HK-2 (cell line): Measurements from ENCODE around the gene EHD4.

Experiments
- DNase-seq: peaks from one replicate; pipeline ENCODE4 v3.0.0-alpha.2; 2018; ENCODE audit not compliant: unreplicated experiment

The EHD4 gene

DNA sequence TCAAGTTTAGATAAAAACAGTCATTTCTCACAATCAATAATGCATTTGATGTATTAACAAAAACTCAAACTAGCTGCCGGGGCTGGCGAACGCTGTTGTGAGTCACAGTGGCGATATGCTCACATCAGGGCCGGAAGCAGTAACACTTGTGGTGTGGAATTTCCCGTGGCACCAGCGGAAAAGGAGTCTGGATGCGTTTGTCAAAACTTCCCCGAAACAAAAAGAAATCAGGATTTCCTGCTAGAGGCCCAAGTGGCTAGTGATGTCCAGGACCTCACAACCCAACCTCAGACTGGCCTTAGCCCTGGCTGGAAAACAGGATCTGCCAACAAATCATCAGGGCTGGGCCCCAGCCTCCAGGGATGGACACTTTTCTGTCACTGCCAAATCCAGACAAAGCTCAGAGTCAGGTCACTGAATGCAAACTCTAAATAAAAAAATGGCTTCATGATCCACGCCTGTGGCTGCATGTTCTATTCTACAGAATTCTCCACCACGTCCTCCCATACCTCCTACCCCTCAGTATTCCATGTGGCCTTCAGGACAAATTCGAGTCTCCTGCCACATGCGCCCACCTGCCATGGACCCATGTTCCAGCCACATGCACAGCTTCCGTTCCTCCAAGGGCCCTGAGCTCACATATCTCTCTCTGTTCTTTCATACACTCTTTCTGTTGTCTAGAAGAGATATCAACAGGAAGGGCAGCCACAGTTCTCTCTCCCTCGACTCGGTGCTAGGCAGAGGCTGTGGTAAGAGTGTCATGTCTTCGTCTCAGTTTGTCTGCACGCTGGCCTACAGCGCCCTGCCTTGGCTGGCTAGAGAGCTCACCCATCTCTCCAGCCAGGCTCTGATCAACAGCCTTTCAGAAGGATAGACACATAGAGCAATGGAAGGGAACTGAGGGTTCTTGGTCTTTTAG, 35.4 kb downstream of the EHD4 start:
- no peak for DNase-seq

- DNase-seq = no peak
Measured at GRCh38 chr15:41936155-41936554, 36.2 kb downstream of the EHD4 start.

- no peak for DNase-seq
Measured at GRCh38 chr15:41935566-41936020, 36.8 kb downstream of the EHD4 start.

DNA sequence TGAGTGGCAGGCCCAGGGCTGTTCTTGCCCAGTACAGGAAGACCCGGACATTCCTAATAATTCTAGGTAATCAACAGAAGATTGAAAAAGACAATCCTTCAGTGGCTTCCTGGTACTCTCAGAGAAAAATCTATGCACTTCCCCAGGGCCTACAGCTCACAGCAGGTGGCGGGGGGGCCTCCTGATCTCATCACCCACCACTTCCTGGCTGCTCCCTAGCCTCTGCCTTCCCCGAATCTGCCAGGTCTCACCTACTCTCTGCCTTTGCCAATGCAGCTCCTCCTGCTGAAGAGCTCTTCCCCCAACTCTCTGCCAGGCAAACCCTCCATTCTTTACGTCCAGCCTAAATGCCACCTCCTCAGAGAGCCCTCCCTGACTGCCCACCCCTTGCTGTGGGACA, 37.5 kb downstream of the EHD4 start:
- DNase-seq = no peak

DNA sequence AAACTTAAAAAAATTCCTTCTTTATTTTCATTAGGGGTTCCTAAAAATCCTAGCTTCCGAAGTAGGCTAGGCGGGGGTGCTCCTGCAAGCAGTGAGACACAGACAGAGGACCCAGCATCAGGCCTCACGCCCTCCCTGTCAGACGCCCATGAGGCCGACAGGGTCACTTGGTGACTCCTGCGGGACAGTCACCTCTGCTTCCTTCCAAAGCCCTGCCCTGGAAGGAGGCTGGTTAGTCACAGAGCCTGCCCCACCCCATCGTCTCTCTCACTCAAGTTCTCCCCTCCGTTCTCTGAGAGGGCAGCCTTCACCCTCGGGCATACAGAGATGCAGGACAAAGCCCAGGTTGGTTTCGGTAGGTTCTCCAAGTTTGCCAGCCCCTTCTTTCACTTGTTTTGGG, 38.6 kb downstream of the EHD4 start:
- DNase-seq = peak; percentile 33

DNA sequence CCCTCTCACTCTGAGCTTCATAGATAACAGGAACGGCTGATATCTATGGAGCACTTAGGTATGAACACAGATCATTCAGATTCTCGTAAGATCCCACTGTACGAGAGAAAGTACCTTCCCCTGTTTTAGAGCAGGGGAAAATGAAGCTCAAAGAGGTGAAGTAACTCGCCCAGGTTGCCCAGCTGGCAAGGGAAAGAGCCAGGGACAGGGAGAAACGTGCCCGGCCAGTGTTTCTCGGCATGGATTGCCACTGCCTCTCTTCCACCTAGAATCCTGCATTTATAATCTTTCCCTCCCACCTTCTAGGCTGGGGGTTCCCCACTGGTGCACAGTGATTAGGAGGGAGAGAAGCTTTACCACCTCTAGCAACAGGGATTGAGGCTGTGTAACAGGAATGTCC, 39.0 kb downstream of the EHD4 start:
- DNase-seq = no peak

GRCh38 chr15:41932511-41933289, 39.7 kb downstream of the EHD4 start:
- no peak for DNase-seq

- DNase-seq = no peak
Measured at GRCh38 chr15:41932101-41932500, 40.3 kb downstream of the EHD4 start.

DNA sequence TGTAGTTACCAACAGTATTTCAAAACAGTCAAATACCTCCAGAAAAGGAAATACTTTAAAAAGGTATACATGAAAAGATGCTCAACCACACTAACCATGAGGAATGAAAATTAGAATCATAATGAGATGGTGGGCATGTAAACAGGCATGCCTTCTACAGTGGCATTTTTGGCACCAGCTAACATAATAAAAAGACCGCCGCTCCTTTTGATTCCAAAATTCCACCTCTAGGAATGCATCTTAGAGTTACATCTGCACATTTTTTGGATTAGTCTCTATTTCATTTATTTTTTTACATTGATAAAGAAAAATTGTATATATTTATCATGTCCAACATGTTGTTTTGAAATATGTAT, 41.5 kb downstream of the EHD4 start:
- DNase-seq = no peak

- peak; percentile 25 for DNase-seq
Measured at GRCh38 chr15:41930221-41930866, 42.0 kb downstream of the EHD4 start.

- DNase-seq = no peak
Measured at GRCh38 chr15:41928637-41929620, 43.4 kb downstream of the EHD4 start.

DNA sequence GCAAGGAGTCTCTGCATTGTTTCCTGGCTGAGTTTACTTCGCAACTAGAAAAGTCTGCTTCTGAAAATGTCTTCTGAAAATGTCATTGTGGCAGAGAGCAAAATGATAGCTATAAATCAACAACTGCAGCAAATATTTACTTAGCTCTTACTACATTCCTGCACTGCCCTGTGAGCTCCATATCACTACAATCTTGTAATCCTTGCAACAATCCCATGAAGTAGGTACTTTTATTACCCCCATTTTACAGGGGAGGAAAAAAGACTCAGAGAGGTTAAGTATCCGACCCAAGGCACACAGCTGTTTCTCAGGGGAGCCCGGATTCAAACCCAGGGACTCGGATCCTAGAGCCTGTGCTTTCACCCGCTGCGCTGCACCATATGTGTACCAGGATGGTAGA, 44.3 kb downstream of the EHD4 start:
- no peak for DNase-seq

GRCh38 chr15:41927536-41927935, 44.8 kb downstream of the EHD4 start:
- no peak for DNase-seq

- no peak for DNase-seq
Measured at GRCh38 chr15:41926185-41927056, 45.9 kb downstream of the EHD4 start.

DNA sequence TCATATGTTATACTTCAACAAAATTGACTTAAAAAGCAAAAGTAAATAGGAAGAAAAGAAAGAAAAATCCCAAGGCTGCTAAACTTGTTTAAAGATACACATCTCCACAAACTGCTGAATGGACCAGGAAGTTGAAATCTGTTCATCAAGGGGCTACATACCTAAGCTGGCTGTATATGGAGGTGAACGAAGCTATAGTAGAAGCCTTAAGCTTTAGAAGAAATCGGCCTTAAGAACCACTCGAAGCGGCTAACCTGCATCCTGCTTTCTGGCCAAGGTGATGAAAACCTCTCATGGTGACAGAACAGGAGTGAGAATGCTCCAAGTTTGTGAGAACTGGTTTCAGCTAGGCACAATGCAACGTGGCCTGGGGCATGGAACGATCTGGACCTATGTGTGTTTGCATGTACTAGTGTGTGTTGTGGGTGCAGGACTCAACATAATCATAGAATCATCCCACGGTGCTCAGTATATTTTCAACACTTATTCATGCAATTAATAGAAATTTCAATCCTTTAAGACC, 47.2 kb downstream of the EHD4 start:
- no peak for DNase-seq

DNA sequence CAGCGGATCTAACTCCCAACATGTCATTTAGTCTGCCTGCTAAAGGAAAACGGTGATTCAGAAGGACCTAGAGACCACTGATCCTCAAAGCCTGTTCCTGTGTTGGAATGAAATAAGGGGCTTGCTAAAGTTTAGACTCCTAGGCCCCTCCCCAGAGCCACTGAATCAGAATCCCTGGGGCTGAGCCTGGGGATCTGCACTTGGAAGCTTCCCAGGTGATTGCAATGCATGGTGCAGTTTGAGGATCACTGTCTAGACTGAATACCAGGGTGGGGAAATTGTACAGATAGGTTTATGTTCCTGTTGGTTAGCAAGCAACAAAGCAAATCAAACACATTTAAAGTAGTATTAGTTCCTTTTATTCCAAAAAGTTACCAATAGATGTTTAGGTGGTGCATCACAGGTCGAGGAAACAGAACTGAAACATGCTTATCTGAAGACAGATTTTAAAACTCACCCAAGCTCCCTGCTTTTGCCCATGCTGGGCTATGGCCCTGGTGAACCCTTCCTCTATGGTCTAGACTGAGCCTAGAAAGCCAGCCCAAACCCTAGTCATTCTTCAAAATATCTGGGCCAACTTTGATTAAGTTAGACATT, 48.9 kb downstream of the EHD4 start:
- DNase-seq = no peak

DNA sequence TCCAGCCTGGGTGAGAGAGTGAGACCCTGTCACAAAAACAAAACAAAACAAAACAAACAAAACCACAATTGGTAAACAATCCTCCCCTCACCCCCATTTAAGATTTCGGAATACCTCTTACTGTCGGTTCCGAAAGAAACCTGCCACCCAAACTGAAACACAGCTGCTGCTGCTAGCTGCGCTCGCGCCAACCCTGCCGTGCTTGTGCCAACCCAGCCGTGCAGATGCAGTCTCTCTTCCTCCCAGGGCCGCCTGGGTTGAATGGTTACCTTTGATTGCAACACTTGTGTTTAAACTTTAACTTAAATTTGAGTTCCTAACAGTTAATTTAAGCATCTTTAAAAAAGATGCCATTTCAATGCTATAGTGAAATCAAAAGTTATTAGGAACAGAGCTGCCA, 50.0 kb downstream of the EHD4 start:
- no peak for DNase-seq

GRCh38 chr15:41921639-41922038, 50.7 kb downstream of the EHD4 start:
- no peak for DNase-seq

DNA sequence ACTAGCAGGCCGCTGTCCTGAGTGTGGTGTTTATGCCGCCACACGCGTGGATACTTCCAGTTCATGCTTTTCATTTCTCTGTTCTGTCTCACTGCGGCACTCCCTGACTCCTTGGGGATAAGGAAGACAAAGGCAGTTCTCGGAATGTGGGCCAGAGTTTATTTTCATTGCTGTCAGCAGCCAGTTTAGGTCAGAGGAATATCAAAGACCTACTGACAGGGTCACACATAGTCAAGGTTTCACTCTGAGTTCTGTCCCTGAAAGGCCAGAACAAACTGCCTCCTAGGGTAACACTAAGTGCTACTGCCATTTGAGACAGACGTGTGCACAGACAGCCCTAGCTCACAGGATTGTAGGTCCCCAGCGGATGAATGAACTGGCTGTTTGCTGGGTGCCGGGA, 51.2 kb downstream of the EHD4 start:
- no peak for DNase-seq
